SK-N-SH (cell line): Measurements from ENCODE around the gene DERL3.

Experiments used
- EP300 ChIP-seq, 2 experiments: IDR thresholded peaks; 2 replicates each; pipeline versions ENCODE4 v1.4.0 to v1.6.1; 2012; ENCODE audit warnings: borderline replicate concordance in 1 of 2, low read depth in 1 of 2, low read length in 1 of 2
- NRF1 ChIP-seq: IDR thresholded peaks from 2 replicates; pipeline ENCODE4 v1.6.1; 2012; ENCODE audit warnings: low read depth, mild to moderate bottlenecking, low read length
- RAD21 ChIP-seq: IDR thresholded peaks from 2 replicates; pipeline ENCODE4 v1.6.1; 2012; ENCODE audit warnings: mild to moderate bottlenecking, low read length
- RFX5 ChIP-seq: IDR thresholded peaks from 2 replicates; pipeline ENCODE4 v1.6.1; 2012; ENCODE audit warnings: mild to moderate bottlenecking, improper control_type of control experiment, low read length
- RXRA ChIP-seq: IDR thresholded peaks from 2 replicates; pipeline ENCODE4 v1.4.0; 2012; ENCODE audit warnings: low read depth, mild to moderate bottlenecking, borderline replicate concordance
- TAF1 ChIP-seq: IDR thresholded peaks from 2 replicates; pipeline ENCODE4 v1.6.1; 2012; ENCODE audit warnings: low read depth, mild to moderate bottlenecking, low read length, moderate library complexity, borderline replicate concordance
- YY1 ChIP-seq: IDR thresholded peaks from 2 replicates; pipeline ENCODE4 v1.4.0; 2012; ENCODE audit warnings: low read depth, mild to moderate bottlenecking
- TF ChIP-seq, protein P1 (sequence below): fragments of 200-600 bp; sonication (generic); IDR thresholded peaks from 2 replicates; pipeline ENCODE4 v1.6.1; 2017; ENCODE audit warnings: antibody characterized with exemption, mild to moderate bottlenecking, moderate library complexity
- TF ChIP-seq, protein P2 (sequence below): IDR thresholded peaks from 2 replicates; pipeline ENCODE4 v1.6.1; 2012; ENCODE audit warnings: mild to moderate bottlenecking, low read depth, low read length, moderate library complexity
- TF ChIP-seq, protein P3 (sequence below): IDR thresholded peaks from 2 replicates; pipeline ENCODE4 v1.4.0; 2012; ENCODE audit warnings: low read depth, borderline replicate concordance

DNA sequence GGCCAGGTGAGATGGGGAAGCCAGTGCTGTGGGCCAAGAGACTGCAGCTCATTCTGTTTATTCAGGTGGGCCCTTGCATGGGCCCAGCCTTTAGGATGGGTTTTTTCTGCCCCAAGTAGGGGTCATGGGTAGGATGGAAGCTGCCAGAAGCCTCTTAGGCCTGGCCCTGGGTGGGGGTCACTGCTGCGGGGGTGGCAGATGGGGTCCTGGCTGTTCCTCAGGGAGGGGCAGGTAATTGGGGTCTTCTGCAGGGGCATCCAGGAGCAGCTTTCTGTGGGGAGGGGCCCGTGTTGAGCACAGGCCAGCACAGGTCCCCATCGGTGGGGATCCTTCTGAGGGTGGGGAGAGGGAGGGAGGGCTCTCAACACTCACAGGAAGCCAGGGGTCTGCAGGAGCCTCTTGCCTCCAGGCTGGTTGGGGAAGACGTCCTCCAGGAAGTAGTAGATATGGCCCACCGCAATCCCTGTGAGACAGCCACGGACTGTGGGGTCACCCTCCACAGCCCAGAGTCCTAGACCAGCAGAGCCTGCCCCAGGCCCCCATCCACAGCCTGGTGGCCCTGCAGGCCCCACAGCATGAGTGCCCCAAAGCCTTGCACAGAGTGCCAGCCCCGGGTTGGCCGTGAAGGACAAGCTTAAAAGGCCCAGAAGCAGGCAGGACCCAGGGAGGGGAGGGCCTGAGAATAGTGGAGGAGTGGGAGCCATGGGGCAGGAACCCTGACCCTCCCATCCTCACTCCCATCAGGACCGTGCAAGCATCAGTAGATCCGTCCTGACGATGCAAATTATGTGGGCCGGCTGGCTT lies 1.9 kb downstream of the DERL3 start:
- TF ChIP-seq, protein P1, sequence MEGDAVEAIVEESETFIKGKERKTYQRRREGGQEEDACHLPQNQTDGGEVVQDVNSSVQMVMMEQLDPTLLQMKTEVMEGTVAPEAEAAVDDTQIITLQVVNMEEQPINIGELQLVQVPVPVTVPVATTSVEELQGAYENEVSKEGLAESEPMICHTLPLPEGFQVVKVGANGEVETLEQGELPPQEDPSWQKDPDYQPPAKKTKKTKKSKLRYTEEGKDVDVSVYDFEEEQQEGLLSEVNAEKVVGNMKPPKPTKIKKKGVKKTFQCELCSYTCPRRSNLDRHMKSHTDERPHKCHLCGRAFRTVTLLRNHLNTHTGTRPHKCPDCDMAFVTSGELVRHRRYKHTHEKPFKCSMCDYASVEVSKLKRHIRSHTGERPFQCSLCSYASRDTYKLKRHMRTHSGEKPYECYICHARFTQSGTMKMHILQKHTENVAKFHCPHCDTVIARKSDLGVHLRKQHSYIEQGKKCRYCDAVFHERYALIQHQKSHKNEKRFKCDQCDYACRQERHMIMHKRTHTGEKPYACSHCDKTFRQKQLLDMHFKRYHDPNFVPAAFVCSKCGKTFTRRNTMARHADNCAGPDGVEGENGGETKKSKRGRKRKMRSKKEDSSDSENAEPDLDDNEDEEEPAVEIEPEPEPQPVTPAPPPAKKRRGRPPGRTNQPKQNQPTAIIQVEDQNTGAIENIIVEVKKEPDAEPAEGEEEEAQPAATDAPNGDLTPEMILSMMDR = no peak
- TF ChIP-seq RXRA (no peak), RFX5 (no peak), NRF1 (no peak), EP300 (IDR thresholded peaks at IDR 0.05; ENCODE audit: borderline replicate concordance in 1 of 2, low read depth in 1 of 2, low read length in 1 of 2) (no peak), YY1 (no peak), RAD21 (no peak), TAF1 (no peak)
- TF ChIP-seq, protein P2, sequence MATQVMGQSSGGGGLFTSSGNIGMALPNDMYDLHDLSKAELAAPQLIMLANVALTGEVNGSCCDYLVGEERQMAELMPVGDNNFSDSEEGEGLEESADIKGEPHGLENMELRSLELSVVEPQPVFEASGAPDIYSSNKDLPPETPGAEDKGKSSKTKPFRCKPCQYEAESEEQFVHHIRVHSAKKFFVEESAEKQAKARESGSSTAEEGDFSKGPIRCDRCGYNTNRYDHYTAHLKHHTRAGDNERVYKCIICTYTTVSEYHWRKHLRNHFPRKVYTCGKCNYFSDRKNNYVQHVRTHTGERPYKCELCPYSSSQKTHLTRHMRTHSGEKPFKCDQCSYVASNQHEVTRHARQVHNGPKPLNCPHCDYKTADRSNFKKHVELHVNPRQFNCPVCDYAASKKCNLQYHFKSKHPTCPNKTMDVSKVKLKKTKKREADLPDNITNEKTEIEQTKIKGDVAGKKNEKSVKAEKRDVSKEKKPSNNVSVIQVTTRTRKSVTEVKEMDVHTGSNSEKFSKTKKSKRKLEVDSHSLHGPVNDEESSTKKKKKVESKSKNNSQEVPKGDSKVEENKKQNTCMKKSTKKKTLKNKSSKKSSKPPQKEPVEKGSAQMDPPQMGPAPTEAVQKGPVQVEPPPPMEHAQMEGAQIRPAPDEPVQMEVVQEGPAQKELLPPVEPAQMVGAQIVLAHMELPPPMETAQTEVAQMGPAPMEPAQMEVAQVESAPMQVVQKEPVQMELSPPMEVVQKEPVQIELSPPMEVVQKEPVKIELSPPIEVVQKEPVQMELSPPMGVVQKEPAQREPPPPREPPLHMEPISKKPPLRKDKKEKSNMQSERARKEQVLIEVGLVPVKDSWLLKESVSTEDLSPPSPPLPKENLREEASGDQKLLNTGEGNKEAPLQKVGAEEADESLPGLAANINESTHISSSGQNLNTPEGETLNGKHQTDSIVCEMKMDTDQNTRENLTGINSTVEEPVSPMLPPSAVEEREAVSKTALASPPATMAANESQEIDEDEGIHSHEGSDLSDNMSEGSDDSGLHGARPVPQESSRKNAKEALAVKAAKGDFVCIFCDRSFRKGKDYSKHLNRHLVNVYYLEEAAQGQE = no peak
- TF ChIP-seq, protein P3, sequence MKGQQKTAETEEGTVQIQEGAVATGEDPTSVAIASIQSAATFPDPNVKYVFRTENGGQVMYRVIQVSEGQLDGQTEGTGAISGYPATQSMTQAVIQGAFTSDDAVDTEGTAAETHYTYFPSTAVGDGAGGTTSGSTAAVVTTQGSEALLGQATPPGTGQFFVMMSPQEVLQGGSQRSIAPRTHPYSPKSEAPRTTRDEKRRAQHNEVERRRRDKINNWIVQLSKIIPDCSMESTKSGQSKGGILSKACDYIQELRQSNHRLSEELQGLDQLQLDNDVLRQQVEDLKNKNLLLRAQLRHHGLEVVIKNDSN = no peak
